Nephron (organoid): Measurements from ENCODE around the gene SPPL2B.
"Not testable (repeated sequence)": the region's sequence is repeated elsewhere in the genome, so short reads cannot be mapped to it uniquely, and the experiment has no call there.

ENCODE experiments used
- H3K27ac Mint-ChIP-seq, 3 experiments: 2 replicates each; pipeline ENCODE4 v1.8.0; 2020; ENCODE audit warnings: mixed read lengths in 3 of 3, mild to moderate bottlenecking in 2 of 3, moderate library complexity in 1 of 3
- H3K27me3 Mint-ChIP-seq: 2 replicates; pipeline ENCODE4 v1.8.0; 2021; ENCODE audit warnings: low read depth, mild to moderate bottlenecking, moderate library complexity, mixed read lengths
- H3K36me3 Mint-ChIP-seq: 2 replicates; pipeline ENCODE4 v1.8.0; 2020; ENCODE audit warnings: low read depth, mixed read lengths
- H3K4me1 Mint-ChIP-seq: 2 replicates; pipeline ENCODE4 v1.8.0; 2020; ENCODE audit warnings: mixed read lengths
- H3K4me3 Mint-ChIP-seq, 3 experiments: 2 replicates each; pipeline ENCODE4 v1.8.0; 2020; ENCODE audit warnings: mild to moderate bottlenecking in 3 of 3, mixed read lengths in 3 of 3, moderate library complexity in 2 of 3
- H3K9me3 Mint-ChIP-seq: 2 replicates; pipeline ENCODE4 v1.8.0; 2020; ENCODE audit warnings: mixed read lengths
- TF ChIP-seq, protein P1 (sequence below), 3 experiments: fragments of 200-600 bp; sonication (generic); IDR thresholded peaks; one replicate each; pipeline ENCODE4 v1.5.0; 2021; ENCODE audit warnings: antibody characterized with exemption in 3 of 3; ENCODE audit not compliant: unreplicated experiment in 3 of 3

SPPL2B gene

DNA sequence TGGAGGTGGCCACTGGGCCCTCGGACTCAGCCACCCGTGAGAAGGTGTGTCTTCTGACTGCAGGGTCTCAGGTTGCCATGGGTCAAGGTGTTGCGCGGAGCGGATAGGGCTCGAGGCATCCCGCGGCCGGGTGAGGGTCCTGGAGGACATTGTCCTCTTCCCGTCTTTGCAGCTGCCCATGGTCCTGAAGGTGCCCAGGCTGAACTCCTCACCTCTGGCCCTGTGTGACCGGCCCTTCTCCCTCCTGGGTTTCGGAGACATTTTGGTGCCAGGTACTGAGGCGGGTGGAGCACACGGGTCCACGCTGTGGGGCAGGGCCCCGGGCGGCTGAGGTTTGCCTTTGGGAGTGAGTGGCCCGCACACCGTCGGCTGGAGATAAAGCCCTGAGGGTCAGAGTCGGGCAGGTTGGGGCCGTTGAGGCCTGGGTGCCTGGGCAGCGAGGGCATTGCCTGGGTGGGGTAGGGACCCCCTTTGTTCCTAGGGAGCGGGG is 15.9 kb downstream of the SPPL2B start:
- TF ChIP-seq, protein P1, sequence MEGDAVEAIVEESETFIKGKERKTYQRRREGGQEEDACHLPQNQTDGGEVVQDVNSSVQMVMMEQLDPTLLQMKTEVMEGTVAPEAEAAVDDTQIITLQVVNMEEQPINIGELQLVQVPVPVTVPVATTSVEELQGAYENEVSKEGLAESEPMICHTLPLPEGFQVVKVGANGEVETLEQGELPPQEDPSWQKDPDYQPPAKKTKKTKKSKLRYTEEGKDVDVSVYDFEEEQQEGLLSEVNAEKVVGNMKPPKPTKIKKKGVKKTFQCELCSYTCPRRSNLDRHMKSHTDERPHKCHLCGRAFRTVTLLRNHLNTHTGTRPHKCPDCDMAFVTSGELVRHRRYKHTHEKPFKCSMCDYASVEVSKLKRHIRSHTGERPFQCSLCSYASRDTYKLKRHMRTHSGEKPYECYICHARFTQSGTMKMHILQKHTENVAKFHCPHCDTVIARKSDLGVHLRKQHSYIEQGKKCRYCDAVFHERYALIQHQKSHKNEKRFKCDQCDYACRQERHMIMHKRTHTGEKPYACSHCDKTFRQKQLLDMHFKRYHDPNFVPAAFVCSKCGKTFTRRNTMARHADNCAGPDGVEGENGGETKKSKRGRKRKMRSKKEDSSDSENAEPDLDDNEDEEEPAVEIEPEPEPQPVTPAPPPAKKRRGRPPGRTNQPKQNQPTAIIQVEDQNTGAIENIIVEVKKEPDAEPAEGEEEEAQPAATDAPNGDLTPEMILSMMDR (IDR thresholded peaks at IDR 0.05; ENCODE audit: unreplicated experiment in 3 of 3) = no peak
- Mint-ChIP-seq H3K36me3 (peaks cover 6% of the 10 kb centered on the region), H3K27me3 (no peaks in the 10 kb centered on the region), H3K4me3 (no peak overlapping the region), H3K4me1 (peaks cover 6% of the 10 kb centered on the region), H3K9me3 (no peaks in the 10 kb centered on the region), H3K27ac (no peak overlapping the region)

DNA sequence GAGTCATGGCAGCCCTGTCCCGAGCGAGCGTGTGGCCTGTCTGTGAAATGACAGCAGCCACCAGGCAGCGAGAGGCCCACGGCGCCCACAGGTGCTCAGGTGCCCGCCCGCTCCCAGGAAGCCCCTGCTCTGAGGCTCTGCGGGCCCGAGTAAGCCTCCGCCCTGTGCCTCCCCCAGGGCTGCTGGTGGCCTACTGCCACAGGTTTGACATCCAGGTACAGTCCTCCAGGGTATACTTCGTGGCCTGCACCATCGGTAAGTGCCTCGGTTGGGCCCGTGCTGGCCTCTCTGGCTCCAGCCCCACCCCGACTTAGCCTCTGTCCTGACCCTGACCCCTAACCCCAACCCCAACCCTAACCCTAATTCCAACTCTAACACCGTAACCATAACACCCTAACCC is 16.6 kb downstream of the SPPL2B start:
- H3K4me1 Mint-ChIP-seq = peaks cover 6% of the 10 kb centered on the region
- H3K27me3 Mint-ChIP-seq = no peaks in the 10 kb centered on the region
- no peak overlapping the region for H3K27ac Mint-ChIP-seq
- peaks cover 6% of the 10 kb centered on the region for H3K36me3 Mint-ChIP-seq
- H3K4me3 Mint-ChIP-seq = no peak overlapping the region
- no peaks in the 10 kb centered on the region for H3K9me3 Mint-ChIP-seq
- TF ChIP-seq, protein P1 (IDR thresholded peaks at IDR 0.05; ENCODE audit: unreplicated experiment in 3 of 3) = no peak

DNA sequence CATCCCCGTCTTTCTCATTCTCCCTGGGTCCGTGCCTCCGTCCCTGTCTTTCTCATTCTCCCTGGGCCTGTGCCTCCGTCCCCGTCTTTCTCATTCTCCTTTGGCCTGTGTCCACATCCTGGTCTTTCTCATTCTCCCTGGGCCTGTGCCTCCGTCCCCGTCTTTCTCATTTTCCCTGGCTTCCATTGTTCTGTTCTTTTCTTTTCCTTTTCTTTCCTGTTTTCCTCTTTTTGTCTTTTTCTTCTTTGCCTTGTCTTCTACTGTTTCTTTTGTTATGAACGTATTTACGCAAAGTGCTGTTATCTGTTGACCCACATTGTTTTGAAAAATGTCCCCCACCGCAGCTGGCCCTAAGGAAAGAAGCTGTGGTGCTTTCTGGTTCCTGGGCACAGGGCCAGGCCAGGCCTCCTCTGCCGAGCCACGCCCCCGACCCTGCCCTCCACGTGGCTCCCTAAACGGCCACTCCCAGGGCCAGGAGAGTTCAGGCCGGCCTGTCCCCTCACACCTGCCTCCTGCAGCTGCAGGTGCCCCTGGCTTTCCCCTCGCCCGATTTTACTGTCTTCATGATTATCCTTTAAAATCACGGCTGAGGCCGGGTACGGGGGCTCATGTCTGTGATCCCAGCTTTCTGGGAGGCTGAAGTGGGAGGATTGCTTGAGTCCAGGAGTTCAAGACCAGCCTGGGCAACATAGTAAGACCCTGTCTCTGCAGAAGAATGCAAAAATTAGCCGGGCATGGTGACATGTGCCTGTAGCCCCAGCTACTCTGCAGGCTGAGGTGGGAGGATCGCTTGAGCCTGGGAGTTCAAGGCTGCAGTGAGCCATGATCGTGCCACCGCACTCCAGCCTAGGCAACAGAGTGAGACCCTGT is 17.5 kb downstream of the SPPL2B start:
- Mint-ChIP-seq H3K27ac (peak overlapping the region in 2 of 3 experiments; percentile 32 to 33), H3K4me1 (peaks cover 6% of the 10 kb centered on the region), H3K27me3 (no peaks in the 10 kb centered on the region), H3K36me3 (peaks cover 6% of the 10 kb centered on the region), H3K9me3 (no peaks in the 10 kb centered on the region), H3K4me3 (no peak overlapping the region)
- TF ChIP-seq, protein P1 (IDR thresholded peaks at IDR 0.05; ENCODE audit: unreplicated experiment in 3 of 3) = no peak

DNA sequence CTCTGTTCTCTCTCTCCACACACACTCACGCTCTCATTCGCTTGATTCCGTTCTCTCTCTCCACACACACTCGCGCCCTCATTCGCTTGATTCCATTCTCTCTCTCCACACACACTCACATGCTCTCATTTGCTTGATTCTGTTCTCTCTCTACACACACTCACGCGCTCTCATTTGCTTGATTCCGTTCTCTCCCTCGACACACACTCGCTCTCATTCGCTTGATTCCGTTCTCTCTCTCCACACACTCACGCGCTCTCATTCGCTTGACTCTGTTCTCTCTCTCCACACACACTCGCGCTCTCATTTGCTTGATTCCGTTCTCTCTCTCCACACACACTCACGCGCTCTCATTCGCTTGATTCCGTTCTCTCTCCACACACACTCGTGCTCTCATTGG is 21.3 kb downstream of the SPPL2B start:
- not testable (repeated sequence) for H3K27ac Mint-ChIP-seq, H3K27me3 Mint-ChIP-seq, H3K9me3 Mint-ChIP-seq, H3K4me3 Mint-ChIP-seq, H3K4me1 Mint-ChIP-seq, H3K36me3 Mint-ChIP-seq

DNA sequence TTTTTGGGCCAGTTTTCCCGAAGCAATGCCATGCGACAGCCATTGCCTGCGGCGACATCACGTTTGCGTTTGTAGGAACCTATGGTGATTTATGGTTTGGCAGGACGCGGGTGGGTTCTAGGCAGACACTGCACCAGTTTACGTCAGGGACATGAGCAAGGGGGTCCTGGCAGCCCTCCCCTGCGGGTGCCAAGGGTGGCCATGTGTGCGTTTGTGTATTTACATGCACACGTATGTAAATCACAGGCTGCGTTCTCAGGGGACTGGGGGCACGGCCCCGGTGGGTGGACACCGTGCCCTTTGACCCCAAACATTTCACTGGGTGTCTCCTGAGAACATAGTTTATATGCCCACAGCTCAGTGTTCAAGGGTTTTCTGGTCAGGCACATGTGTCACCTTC is 22.2 kb downstream of the SPPL2B start:
- no peak overlapping the region for H3K27ac Mint-ChIP-seq
- H3K4me1 Mint-ChIP-seq = peaks cover 5% of the 10 kb centered on the region
- H3K9me3 Mint-ChIP-seq = no peaks in the 10 kb centered on the region
- H3K36me3 Mint-ChIP-seq = peaks cover 4% of the 10 kb centered on the region
- TF ChIP-seq, protein P1 (IDR thresholded peaks at IDR 0.05; ENCODE audit: unreplicated experiment in 3 of 3) = no peak
- no peak overlapping the region for H3K4me3 Mint-ChIP-seq
- no peaks in the 10 kb centered on the region for H3K27me3 Mint-ChIP-seq

DNA sequence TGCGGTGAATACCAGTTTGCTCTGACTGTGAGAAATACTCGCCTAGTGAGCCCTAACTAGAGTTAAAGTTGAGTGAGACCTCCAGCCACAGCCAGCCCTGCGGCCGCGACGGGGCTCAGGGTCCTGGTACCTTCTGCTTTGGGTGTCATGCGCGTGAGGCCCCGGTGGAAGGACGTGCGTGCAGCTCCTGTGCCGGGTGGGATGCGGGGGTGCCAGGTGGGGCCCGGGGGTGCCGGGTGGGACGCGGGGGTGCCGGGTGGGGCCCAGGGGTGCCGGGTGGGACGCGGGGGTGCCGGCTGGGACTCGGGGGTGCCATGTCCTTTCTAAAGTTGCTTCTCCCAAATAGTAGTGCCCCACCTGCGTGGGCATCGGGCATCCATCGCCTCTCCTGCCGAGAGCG is 23.1 kb downstream of the SPPL2B start:
- H3K9me3 Mint-ChIP-seq = no peaks in the 10 kb centered on the region
- H3K4me3 Mint-ChIP-seq = no peak overlapping the region
- no peaks in the 10 kb centered on the region for H3K4me1 Mint-ChIP-seq
- H3K27me3 Mint-ChIP-seq = peaks cover 2% of the 10 kb centered on the region
- H3K36me3 Mint-ChIP-seq = no peaks in the 10 kb centered on the region
- TF ChIP-seq, protein P1 (IDR thresholded peaks at IDR 0.05; ENCODE audit: unreplicated experiment in 3 of 3) = no peak
- H3K27ac Mint-ChIP-seq = no peak overlapping the region
